T47D (cell line): Measurements from ENCODE around the gene DQX1.
"Not testable (repeated sequence)": the region's sequence is repeated elsewhere in the genome, so short reads cannot be mapped to it uniquely, and the experiment has no call there.

Experiments
- DNase-seq, 2 experiments: peaks; one replicate each; pipeline versions ENCODE4 v3.0.0 to v3.0.0-alpha.2; 2011 to 2012; ENCODE audit warnings: low read depth in 1 of 2, low spot score in 1 of 2
- JUND ChIP-seq: IDR thresholded peaks from 2 replicates; pipeline ENCODE4 v1.6.1; 2012; ENCODE audit warnings: low read depth
- in situ Hi-C: cut with HindIII; loops from 2 replicates; pipeline ENCODE4 v1.10.0; 2016; ENCODE audit warnings: low sequenced_read_pairs, low pct_unique_long_range_greater_than_20kb

Gene DQX1

DNA sequence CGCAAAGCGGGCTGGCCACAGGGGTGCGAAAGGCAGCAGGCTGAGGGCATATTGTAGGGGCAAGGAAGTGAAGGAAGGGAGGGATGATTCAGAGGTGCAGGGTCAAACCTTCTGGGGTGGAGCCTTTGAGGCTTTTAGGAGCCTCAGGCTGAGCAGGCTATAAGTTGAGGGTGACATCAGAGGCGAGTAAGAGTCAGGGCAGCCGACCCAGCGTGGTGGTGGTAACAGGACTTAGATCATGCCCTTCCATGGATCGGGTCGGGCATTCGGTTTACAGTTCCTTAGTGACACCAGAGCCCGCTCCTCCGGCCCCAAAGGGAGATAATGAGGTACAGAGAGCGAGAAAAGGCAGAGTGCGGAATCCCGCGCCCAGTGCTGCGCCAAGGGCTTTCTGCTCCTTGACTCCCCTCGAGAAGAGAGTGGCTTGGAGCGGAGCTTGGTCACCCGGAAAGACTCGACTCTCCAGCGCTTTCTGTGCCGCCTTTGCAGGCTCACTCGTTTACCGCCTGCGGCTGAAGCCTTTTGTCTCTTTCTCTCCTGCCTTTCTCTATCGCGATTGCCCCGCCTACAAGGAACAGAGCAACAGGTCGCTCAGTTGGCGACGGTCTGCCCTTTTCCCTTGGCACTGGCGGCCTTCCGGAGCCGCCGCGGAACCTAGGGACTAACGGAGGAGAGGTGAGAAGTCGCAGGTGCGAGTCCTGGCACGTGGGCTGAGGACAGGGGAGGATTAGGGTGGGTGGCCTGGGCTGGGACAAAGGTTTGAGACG is 27.3 kb downstream of the DQX1 start:
- DNase-seq, result no peak
- in situ Hi-C loops, result no loop called here
- no peak for TF ChIP-seq JUND

DNA sequence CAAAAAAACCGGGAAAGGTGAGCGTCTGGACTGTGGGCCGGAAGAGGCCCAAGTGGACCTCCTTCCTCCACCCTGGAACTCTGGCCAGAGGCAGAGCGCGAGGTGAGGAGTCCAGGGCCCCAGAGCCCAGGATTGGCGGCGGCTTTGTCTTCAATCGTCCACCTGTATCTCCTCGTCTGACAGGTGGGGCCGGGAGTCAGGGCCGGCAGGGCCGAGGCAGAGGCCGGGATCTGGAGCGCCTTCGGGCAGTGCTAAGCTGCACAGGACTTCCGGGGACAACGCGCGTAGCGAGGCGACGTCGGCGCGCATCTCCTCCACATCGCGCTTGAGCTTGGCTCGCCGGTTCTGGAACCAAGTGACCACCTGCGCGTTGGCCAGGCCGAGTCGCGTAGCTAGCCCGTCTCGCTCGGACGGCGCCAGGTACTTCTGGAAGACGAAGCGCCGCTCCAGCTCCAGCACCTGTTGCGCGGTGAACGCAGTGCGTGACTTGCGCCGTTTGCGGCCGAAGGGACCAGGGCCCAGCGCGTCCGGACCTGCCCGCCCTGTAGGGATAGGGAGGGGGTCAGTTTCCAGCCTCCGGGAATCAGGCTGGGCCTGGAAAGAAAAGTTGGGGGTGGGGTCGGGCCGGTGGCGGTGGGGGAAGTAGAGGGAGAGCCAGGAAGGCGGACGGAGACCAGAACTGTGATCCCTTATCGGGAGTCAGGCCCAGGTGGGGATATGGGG is 28.1 kb downstream of the DQX1 start:
- no peak for TF ChIP-seq JUND
- in situ Hi-C loops, result no loop called here
- no peak for DNase-seq

DNA sequence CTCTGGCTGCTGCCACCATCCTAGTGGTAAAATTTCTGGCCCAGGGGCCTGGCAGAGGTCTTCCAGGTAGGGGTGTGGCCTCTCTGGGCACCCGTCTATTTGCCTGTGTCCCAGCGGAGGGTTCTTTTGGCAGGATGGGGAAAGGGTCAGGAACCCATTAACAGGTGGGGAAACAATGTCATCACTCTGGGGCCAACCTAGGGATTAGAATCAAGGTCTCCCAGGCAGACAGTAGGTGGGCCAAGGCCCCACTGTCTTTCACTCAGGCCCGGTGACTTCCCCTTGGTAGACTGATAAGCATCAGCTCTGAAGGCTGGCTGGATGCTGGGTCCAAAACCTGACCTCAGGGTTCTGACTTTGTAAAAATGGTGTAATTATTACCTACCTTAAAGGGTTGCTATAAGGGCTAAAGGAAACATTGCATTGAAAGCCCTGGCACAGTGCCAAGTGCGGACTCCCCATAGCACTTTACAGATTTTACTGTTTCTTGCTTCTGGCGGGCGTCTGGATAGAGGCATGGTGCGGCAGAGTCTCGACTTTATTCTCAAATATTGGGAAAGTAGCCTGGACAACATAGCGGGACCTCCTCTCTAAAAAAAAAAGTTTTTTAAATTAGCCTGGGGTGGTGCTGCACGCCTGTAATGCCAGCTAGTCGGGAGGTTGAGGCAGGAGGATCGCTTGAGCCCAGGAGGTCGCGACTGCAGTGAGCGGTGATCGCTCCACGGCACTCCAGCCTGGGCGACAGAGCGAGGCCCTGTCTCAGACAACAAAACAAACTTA is 28.8 kb downstream of the DQX1 start:
- in situ Hi-C loops, result no loop called here
- TF ChIP-seq JUND, result no peak

DNA sequence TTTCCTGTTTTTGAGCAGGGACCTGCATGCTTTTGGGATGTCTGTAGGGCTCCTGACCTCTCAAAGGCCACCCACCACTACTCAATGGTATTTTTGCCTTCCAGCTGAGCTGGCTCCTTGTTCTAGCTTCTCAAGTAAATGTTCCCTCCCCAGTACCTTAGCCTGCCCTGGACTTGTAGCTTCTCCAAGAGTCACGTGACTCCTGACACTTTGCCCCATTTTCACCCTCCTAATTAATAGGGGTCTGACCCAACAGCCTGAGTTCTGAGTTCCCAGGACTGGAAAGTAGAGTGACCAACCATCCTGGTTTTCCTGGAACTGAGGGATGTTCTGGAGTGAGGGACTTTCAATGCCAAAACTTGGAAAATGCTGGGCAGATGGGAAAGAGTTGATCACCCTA is 30.6 kb downstream of the DQX1 start:
- in situ Hi-C loops, result no loop called here
- DNase-seq, result no peak
- TF ChIP-seq JUND, result no peak

More for the DNA sequence above, 28.8 kb downstream of the DQX1 start:
- DNase-seq, result no peak

DNA sequence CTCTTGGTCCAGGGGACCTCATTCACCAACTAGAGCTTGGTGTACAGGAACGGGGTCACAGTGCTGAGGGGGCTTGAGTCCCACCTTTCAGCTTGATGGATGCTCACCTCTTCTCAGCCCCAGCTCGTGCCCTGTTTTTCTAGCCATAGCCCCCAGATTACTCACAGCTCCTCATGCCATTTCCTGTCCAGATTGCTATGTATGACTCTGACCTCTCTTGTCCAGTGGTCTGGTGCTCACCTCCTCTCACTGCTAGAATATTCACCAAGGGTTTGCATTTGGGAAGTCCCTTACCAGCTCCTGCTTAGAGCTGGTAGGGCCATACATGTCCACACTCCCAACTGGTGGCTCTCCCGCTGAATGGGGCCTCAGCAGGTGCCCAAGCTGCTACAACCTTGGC is 32.5 kb downstream of the DQX1 start:
- in situ Hi-C loops, result no loop called here
- TF ChIP-seq JUND, result no peak
- no peak for DNase-seq

DNA sequence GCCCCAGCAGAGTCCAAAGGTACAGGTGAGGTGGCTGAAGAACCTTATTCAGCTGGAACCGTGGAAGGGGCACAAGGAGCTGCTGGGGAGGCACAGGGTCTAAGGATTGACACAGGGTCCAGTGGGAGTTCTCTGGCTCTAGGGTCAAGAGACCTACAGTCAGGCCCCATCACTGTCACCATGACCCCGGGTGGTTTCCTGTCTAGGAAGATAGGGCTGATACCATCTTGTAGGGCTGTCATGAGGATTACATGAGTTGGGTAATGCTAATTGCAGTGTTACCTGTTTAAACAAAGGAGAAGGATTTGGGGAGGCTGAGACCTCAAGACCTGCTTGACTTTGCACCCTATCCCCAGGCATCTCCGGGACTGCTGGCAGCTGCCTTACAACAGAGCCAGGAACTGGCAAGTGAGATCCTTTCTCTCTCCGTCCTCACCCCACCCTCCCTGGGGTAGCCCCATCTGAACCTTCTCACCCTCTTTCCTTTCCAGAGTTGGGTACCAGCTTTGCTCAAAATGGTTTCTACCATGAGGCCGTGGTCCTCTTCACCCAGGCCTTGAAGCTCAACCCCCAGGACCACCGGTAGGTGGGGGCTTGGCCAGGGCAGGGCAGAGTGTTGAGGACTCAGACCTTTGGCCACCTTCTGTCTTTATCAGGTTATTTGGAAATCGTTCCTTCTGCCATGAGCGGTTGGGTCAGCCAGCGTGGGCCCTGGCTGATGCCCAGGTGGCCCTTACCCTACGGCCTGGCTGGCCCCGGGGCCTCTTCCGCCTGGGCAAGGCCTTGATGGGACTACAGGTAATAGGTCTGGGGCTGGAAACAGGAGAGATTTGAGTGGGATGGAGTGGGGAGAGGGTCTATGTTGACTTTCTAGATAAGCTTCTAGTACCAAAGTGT is 34.1 kb downstream of the DQX1 start:
- no peak for DNase-seq
- in situ Hi-C loops, result no loop called here
- no peak for TF ChIP-seq JUND

DNA sequence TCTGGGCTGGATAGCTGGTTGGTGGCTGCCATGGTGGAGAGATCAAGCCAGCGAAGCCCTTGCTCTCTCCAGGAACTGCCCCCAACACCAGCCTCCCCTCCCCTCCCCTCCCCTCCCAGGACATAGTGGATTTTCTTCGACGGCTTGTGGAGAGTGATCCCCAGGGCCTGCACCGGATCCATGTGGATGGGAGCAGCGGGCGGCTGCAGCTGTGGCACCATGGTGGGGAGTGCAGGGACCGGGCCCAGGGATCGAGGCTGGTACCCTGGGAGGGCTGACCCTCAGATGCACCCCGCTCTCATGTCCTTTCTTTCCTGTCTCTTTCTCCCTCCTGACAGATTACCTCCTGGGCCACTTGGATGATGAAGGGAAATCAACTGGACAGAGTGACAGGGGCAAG is 36.1 kb downstream of the DQX1 start:
- no peak for TF ChIP-seq JUND
- DNase-seq, result no peak
- in situ Hi-C loops, result no loop called here

DNA sequence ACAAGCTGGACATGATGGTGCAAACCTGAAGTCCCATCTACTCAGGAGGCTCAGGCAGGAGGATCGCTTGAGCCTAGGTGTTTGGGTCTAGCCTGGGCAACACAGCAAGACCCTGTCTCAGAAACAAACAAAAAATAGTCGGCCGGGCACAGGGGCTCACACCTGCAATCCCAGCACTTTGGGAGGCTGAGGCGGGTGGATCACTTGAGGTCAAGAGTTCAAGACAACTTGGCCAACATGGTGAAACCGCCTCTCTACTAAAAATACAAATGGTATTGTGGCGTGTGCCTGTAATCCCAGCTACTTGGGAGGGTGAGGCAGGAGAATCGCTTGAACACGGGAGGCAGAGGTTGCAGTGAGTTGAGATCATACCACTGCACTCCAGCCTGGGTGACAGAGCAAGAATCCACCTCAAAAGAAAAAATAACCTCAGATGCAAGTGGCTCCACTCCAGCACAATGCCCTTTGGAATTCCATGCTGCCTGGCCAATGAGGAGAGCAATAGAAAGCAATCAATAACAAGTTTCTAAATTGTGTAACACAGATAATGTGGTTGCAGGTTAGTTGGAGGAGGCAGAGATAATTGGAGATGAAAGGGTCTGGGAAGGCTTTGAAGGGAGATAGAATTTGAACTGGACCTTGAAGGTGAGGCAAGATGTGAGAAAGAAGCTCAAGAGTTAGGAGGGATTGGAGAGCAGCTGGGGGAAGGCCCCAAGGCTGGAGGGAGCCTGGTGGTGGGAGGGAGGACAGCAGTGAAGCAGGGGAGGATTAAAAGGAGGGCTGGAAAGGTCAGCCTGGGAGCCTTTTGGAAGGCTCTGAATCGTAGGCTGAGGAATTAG is 37.2 kb downstream of the DQX1 start:
- no peak for TF ChIP-seq JUND
- no peak for DNase-seq
- in situ Hi-C loops, result no loop called here

DNA sequence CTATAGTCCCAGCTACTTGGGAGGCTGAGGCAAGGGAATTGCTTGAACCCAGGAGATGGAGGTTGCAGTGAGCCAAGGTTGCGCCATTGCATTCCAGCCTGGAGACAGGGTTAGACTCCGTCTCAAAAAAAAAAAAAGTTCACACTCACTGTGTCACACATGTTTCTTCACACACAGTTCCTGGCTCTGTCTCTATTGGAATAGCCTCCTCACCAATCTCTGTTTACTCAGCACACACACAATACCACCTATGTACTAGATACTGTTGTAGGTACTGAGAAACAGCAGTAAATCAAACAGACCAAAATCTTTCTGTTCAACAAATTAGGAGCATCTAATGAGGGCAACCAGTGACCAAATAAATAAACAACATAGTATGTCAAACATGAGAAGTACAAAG is 39.9 kb downstream of the DQX1 start:
- DNase-seq, result no peak
- TF ChIP-seq JUND, result no peak
- in situ Hi-C loops, result no loop called here

DNA sequence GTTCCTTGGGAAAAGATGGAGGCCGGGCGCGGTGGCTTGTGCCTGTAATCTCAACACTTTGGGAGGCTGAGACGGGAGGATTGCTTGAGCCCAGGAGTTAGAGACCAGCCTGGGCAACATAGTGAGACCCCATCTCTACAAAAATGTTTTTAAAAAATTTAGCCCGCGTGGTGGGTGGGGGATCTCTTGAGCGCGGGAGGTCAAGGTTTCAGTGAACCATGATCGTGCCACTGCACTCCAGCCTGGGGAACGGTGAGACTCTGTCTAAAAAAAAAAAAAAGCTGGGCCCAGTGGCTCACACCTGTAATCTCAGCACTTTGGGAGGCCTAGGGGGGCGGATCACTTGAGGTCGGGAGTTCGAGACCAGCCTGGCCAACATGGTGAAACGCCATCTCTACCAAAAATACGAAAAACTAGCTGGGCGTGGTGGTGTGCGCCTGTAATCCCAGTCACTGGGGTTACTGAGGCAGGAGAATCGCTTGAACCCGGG is 42.3 kb downstream of the DQX1 start:
- in situ Hi-C loops, DNase-seq: not testable (repeated sequence)

DNA sequence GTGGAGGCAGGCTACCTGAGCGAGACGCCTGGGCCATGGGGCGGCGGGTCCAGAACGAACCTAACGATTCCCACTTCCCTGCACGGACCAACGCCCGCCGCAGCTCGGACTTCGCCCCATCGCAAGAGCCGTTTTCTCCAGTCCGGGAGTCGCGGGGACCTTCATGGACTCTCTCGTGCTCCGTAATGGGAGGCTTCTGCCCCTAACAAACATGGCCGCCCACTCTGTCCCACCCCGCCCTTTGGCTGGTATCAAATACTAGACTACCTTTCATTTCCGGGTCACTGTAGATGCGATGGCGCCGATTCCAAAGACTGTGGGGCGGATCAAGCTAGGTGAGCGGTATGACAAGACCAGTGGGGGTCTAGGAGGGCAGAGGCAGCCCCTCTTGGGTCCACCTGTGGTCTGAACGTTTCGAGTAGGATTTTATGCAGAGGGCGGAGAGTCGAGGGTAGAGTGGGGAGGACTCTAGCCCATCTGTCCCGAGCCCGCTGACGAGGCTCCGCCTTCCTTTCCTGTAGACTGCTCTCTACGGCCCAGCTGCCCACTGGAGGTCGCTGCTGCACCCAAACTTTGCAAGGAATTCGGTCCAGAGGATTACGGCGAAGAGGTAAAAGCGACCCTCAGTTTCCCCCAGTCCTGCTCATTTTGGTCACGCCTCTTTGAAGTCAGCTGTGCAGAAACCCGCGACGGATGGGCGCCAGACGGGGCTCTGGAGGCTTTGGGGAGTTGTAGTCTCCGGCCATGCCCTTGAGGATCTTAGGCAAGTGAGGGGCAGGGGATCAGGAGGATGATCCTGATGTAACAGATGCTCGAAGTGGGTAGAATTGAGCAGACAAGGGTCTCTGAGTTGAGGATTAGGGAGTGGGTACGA is 43.0 kb downstream of the DQX1 start, which contains the start of the genes CCDC142 and TTC31:
Gene CCDC142, minus strand, starts transcription at position 198 of the 874 bp plus-strand sequence. Its CDS starts 161 bp downstream, at position 37.
Gene TTC31, plus strand, starts transcription at position 281 of the 874 bp plus-strand sequence. Its CDS starts 15 bp downstream, at position 296.
- in situ Hi-C loops, result no loop called here
- TF ChIP-seq JUND, result no peak
- peak; percentile 69 to 92 for DNase-seq
